ENCODE results near the gene RPS6KB2. TPM values are rescaled to one million over a fixed set of nuclear protein-coding genes. Genes with fewer than 3 reads are reported as not detected.

The RPS6KB2 gene
- total RNA-seq = 10 to 100 TPM; 28.9 TPM
- long read RNA-seq, donor 1, transcript RPS6KB2-201 (15 exons, 1,733 nt) = major isoform, 16 of 26 reads
- long read RNA-seq, donor 1, partial matches to known transcripts = 2 of 26 reads
- long read RNA-seq, donor 1, other reads (novel, unspliced or antisense) = 8 of 26 reads
- long read RNA-seq, donor 2, transcript RPS6KB2-201 (15 exons, 1,733 nt) = major isoform, 93 of 137 reads
- long read RNA-seq, donor 2, partial matches to known transcripts = 12 of 137 reads
- long read RNA-seq, donor 2, other reads (novel, unspliced or antisense) = 29 of 137 reads

DNA sequence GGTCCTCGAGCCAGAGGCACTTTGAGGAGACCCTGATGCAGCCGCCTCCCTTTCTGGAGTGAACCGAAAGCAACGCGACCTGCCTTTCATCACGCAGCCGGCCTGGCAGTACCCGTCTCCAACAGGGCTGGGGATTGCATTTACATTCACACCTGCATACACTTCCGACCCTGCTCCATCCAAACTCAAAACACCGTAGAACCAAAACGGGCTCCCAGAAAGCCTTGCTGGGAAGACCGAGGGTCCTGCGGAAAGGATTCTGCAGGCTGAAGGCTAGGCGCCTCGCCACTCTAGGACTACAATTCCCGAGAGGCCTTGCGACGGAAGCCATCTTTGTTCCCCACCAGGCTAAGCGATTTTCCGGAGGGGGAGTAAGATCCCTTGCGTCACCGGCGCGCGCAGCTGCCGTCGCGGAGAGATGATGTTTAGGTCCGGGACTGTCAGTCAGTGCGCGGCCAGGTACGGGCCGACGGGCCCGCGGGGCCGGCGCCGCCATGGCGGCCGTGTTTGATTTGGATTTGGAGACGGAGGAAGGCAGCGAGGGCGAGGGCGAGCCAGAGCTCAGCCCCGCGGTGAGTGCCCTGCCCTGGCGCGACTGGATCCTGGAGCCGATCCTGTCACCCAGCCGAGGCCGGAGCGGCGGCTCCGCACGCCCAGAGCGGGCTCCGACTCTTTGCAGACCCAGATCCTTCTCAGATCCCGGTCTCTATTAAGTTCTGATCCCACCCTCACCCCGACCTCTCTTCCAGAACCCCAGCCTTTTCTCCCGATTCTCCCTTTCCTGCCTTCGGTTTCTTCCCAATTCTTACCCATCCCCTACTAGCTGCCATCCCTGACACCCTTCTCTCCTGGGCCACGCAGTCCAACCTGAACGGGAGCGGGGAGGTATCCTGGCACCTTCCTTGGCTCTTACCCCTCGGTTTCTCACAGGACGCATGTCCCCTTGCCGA, at the start of gene RPS6KB2:
Gene RPS6KB2 (plus strand): TSS at position 443 of the 950 bp plus-strand sequence. CDS start 52 bp downstream, at position 495.
- peak; percentile 100 for DNase-seq (ENCODE audit: low spot score)
- intact Hi-C loops (cut with DNase I) = no loop called here

DNA sequence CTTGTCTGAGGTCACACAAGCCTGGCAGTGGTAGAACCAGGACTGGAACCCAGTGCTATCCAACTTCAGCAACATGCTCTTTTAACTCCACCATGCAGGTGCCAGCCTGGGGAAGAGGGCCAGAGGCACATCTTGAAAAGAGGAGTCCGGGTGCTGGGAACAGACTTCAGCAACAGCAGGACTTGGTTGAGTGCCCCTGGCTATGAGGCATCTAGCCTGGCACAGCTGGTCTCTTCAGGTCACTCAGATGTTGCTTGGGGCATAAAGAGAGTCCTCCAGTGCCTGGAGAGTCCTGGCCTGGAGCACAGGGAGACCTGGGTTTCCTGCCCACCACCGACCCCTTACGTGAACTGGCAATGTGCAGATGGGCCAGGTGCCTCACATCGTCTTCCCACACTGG, 49.8 kb upstream of the RPS6KB2 start:
- intact Hi-C loops (cut with DNase I) = loop anchor here in 1 of 2 donors (5.0 kb wide), 1 partner anchor 111 kb away; the partner anchor contains the start of gene GRK2
- no peak for DNase-seq (ENCODE audit: low spot score)

- DNase-seq (ENCODE audit: low spot score) = no peak
- intact Hi-C loops (cut with DNase I) = loop anchor here (5.0 kb wide), 1 partner anchor 112 kb away; the partner anchor contains the start of gene GRK2 (in 2 of the 2)
These were observed 48.9 kb upstream of the RPS6KB2 start for GRCh38 chr11:67379061-67380058.

GRCh38 chr11:67381244-67381972, 46.9 kb upstream of the RPS6KB2 start:
- intact Hi-C loops (cut with DNase I) = loop anchor here in 1 of 2 donors (5.0 kb wide), 1 partner anchor 114 kb away; the partner anchor contains the start of gene GRK2
- DNase-seq (ENCODE audit: low spot score) = no peak

- DNase-seq (ENCODE audit: low spot score) = peak; percentile 95
- intact Hi-C loops (cut with DNase I) = loop anchor here (2.0 to 5.0 kb wide), 2 partner anchors 26 to 115 kb away; partner anchors contain the start of gene GRK2 (in 1 of the 2)
These were observed 45.8 kb upstream of the RPS6KB2 start for GRCh38 chr11:67382276-67383136.

GRCh38 chr11:67384851-67385366, 43.4 kb upstream of the RPS6KB2 start:
- intact Hi-C loops (cut with DNase I) = loop anchor here in 1 of 2 donors (5.0 kb wide), 1 partner anchor 118 kb away; the partner anchor contains the start of gene GRK2
- no peak for DNase-seq (ENCODE audit: low spot score)

GRCh38 chr11:67387069-67387468, 41.2 kb upstream of the RPS6KB2 start:
- no peak for DNase-seq (ENCODE audit: low spot score)
- intact Hi-C loops (cut with DNase I) = no loop called here

DNA sequence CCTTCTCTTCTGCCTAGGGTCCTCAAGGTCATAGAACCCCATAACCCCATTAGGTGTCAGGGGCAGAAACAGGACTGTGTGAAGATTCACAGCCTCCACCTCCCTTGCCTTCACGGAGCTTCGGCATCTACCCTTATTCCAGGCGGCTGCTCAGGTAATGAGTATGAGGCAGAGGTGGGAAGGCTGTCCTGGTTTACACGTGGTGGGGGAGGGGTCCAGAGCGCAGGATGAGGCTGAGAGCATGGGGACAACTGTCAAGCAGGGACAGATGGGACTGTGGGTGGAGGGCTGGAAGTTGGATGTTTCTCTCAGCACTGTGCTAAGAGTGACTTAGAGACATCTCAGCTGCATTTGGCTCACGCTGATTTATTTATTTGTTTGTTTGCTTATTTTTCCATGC, 40.8 kb upstream of the RPS6KB2 start:
- intact Hi-C loops (cut with DNase I) = no loop called here

DNA sequence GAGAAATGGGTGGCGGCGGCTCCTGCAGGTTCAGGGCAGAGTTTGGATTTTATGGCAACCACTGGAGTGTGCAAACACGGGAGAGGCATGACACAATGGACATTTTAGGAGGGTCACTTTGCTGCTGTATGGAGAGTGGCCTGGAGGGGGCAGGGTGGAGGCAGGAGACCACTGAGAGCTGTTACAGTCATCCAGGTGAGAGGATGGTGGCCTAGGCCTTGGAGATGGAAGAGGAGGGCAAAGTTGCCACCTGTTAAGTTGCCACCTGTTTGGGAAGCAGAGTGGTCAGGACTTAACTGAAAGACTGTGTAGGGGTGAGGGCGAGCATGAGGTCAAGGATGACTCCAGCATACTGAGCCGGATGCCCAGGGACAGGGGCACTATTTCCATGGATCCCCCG, 38.8 kb upstream of the RPS6KB2 start:
- no peak for DNase-seq (ENCODE audit: low spot score)
- intact Hi-C loops (cut with DNase I) = no loop called here

More for the DNA sequence above, 40.8 kb upstream of the RPS6KB2 start:
- DNase-seq (ENCODE audit: low spot score) = no peak

GRCh38 chr11:67390947-67391303, 37.4 kb upstream of the RPS6KB2 start:
- intact Hi-C loops (cut with DNase I) = loop anchor here in 1 of 2 donors (5.0 kb wide), 1 partner anchor 119 kb away; no protein-coding TSS in a partner anchor
- DNase-seq (ENCODE audit: low spot score) = no peak

- DNase-seq (ENCODE audit: low spot score) = peak; percentile 98
- intact Hi-C loops (cut with DNase I) = loop anchor here in 1 of 2 donors (5.0 kb wide), 1 partner anchor 119 kb away; no protein-coding TSS in a partner anchor
These were observed 36.8 kb upstream of the RPS6KB2 start, which contains the start of gene RAD9A for GRCh38 chr11:67391304-67392182. Gene RAD9A, plus strand, starts transcription at chr11:67391986. Its CDS starts 59 bp downstream, at chr11:67392045.

DNA sequence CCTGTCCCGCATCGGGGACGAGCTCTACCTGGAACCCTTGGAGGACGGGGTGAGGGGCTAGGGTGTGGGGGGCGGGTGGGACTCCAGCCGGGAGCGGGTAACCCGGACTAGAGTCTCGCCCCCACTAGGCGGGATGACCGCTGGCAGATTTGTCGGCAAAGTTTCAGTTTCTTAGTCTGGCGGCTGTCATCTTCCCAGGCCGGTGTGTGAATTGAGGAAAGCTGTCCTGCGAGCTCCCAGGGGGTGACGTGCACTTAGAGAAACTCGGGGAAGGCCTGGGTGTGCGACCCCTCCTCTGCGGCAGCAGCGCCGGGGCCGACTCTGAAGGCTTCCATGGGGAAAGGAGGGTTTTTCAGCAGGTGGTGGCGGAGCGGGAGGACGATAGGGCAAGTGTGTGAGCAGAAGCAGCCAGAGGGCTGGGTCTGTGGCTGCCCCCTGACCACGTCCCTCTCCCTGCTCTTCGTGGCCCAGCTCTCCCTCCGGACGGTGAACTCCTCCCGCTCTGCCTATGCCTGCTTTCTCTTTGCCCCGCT, 36.0 kb upstream of the RPS6KB2 start:
- intact Hi-C loops (cut with DNase I) = loop anchor here in 1 of 2 donors (5.0 kb wide), 1 partner anchor 120 kb away; no protein-coding TSS in a partner anchor
- no peak for DNase-seq (ENCODE audit: low spot score)

DNA sequence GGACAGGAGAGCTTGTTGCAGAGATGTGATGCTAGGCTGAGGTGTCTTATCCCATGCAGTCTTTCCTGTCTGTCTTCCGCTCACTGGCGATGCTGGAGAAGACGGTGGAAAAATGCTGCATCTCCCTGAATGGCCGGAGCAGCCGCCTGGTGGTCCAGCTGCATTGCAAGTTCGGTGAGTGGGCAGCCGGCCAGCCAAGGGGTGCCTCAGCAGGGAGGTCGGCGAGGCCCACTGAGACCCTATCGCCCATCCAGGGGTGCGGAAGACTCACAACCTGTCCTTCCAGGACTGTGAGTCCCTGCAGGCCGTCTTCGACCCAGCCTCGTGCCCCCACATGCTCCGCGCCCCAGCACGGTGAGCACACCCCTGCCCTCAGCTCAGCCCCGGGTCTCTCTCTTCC, 34.9 kb upstream of the RPS6KB2 start:
- intact Hi-C loops (cut with DNase I) = loop anchor here in 1 of 2 donors (5.0 kb wide), 1 partner anchor 121 kb away; no protein-coding TSS in a partner anchor
- no peak for DNase-seq (ENCODE audit: low spot score)

DNA sequence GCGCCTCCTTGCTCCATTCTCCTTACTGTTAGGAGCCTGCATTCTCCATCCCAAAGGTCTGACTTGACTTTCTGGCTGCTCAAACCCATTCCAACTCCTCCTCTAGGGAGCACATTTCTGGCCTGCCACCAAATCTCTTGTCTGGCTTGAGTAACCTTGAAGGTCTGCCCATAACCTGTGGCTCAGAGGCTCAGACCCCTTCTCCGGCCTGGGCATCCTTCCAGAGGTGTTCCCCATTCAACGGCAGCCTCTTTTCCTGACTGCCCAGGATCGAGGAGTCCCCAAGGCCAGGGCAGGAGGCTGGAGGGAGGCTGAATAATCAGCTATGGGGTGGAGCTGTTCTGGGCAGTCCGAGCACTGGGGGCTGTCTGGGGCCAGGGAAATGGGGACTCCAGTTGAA, 34.3 kb upstream of the RPS6KB2 start:
- DNase-seq (ENCODE audit: low spot score) = no peak
- intact Hi-C loops (cut with DNase I) = loop anchor here in 1 of 2 donors (5.0 kb wide), 1 partner anchor 122 kb away; no protein-coding TSS in a partner anchor
